HepG2 (cell line): ENCODE measurements around the gene ANKHD1. TPM values are rescaled to one million over a fixed set of nuclear protein-coding genes. Genes with fewer than 3 reads are reported as not detected.

Source experiments
- ATAC-seq: fragments of 200-7000 bp; cut with Tn5 transposase; 3 replicates; pipeline ENCODE4 v1.9.1; 2020; ENCODE audit warnings: mild to moderate bottlenecking, moderate library complexity
- BruUV-seq: library from RNA; stranded (reverse); fragments of 400-500 nt; replicated peaks from 2 replicates; lab custom pipeline; 2021; lab: Mats Ljungman, UMichigan
- CTCF ChIA-PET: fragments of 300-600 bp; formaldehyde crosslinking; extraction: SDS; loops from one replicate; lab custom pipeline; 2021; ENCODE audit warnings: low total read pairs, inconsistent platforms, low intra/inter-chr PET ratio; lab: Yijun Ruan, JAX
- POLR2A ChIA-PET: fragments of 350-600 bp; sonication (Branson Sonifier 250); formaldehyde crosslinking; loops from one replicate; lab custom pipeline; 2020; ENCODE audit warnings: antibody characterized with exemption, inconsistent platforms; lab: Yijun Ruan, JAX
- DNase-seq: peaks from one replicate; pipeline ENCODE4 v3.0.0-alpha.2; 2015; ENCODE audit warnings: low spot score
- FAIRE-seq: peaks from 3 replicates; lab custom pipeline; 2011; peaks lifted over from hg19 to GRCh38; lab: Jason Lieb, UNC
- H2AFZ ChIP-seq: one replicate; pipeline ENCODE4 v1.6.1; 2011; ENCODE audit warnings: low read length, inconsistent platforms
- H3K27ac ChIP-seq: fragments of 300-600 bp; 3 replicates; pipeline ENCODE4 v1.8.0; 2011; ENCODE audit warnings: mixed run types, mild to moderate bottlenecking, mixed read lengths, low read length, inconsistent platforms; ENCODE audit not compliant: insufficient read depth; ENCODE audit errors: extremely low read length
- H3K27me3 ChIP-seq, 2 experiments: fragments of 200-600 bp in 1 of 2; 2 replicates in 1 of 2; 3 replicates in 1 of 2; pipeline versions ENCODE4 v1.6.0 to v1.8.0; 2011; ENCODE audit warnings: low read length in 2 of 2, mild to moderate bottlenecking in 2 of 2, moderate library complexity in 2 of 2, inconsistent platforms in 1 of 2; ENCODE audit not compliant: insufficient read depth in 2 of 2, control insufficient read depth in 1 of 2
- H3K36me3 ChIP-seq, 2 experiments: fragments of 200-600 bp in 1 of 2; replicated peaks in 1 of 2; 2 replicates in 1 of 2; 3 replicates in 1 of 2; pipeline versions ENCODE4 v1.5.1 to v1.8.0; 2011; ENCODE audit warnings: low read length in 2 of 2, inconsistent platforms in 1 of 2; ENCODE audit not compliant: insufficient read depth in 2 of 2, control insufficient read depth in 1 of 2
- H3K4me1 ChIP-seq: 2 replicates; pipeline ENCODE4 v1.5.1; 2012; ENCODE audit warnings: low read length, inconsistent platforms; ENCODE audit not compliant: insufficient read depth
- H3K4me2 ChIP-seq: 2 replicates; pipeline ENCODE4 v1.6.0; 2011; ENCODE audit warnings: low read depth, low read length, inconsistent platforms
- H3K4me3 ChIP-seq, 3 experiments: fragments of 200-600 bp in 1 of 3; sonication (generic), shearing (Covaris generic) in 1 of 3; replicated peaks in 1 of 3; 2 replicates each; pipeline ENCODE4 v1.5.1; 2011 to 2016; ENCODE audit warnings: low read length in 3 of 3, inconsistent platforms in 2 of 3, low read depth in 2 of 3, mild to moderate bottlenecking in 2 of 3, control low read depth in 1 of 3, mixed read lengths in 1 of 3; ENCODE audit not compliant: insufficient read depth in 1 of 3
- H3K79me2 ChIP-seq: one replicate; pipeline ENCODE4 v1.6.1; 2011; ENCODE audit warnings: low read length, inconsistent platforms; ENCODE audit not compliant: insufficient read depth
- H3K9ac ChIP-seq: 2 replicates; pipeline ENCODE4 v1.6.0; 2011; ENCODE audit warnings: mild to moderate bottlenecking, low read depth, low read length, inconsistent platforms; ENCODE audit not compliant: insufficient read depth
- H3K9me3 ChIP-seq: 2 replicates; pipeline ENCODE4 v1.5.1; 2012; ENCODE audit warnings: mild to moderate bottlenecking, low read length
- H4K20me1 ChIP-seq: 2 replicates; pipeline ENCODE4 v1.6.0; 2011; ENCODE audit warnings: inconsistent platforms, mild to moderate bottlenecking, low read length, moderate library complexity; ENCODE audit not compliant: insufficient read depth
- DDIT3 ChIP-seq: sonication (generic); formaldehyde crosslinking; IDR thresholded peaks from 2 replicates; pipeline ENCODE4 v1.4.0; 2020; ENCODE audit warnings: mild to moderate bottlenecking, missing genetic modification reagents
- ERF ChIP-seq: IDR thresholded peaks from 2 replicates; pipeline ENCODE4 v1.6.1; 2018; ENCODE audit warnings: missing biosample characterization, missing genetic modification reagents
- ISL2 ChIP-seq: sonication (generic); formaldehyde crosslinking; IDR thresholded peaks from 2 replicates; pipeline ENCODE4 v1.5.0; 2020; ENCODE audit warnings: missing genetic modification reagents
- TARDBP ChIP-seq: sonication (generic); formaldehyde crosslinking; IDR thresholded peaks from 2 replicates; pipeline ENCODE4 v1.8.0; 2022; ENCODE audit warnings: mild to moderate bottlenecking, missing genetic modification reagents
- ZHX2 ChIP-seq, 2 experiments: sonication (generic) in 1 of 2; formaldehyde crosslinking in 1 of 2; IDR thresholded peaks; 2 replicates each; pipeline versions ENCODE4 v1.6.1 to v1.9.0; 2014 to 2022; ENCODE audit warnings: antibody characterized with exemption in 1 of 2, borderline replicate concordance in 1 of 2, inconsistent platforms in 1 of 2, low read depth in 1 of 2, missing genetic modification reagents in 1 of 2
- ZNF3 ChIP-seq: IDR thresholded peaks from 2 replicates; pipeline ENCODE4 v1.7.0; 2017; ENCODE audit warnings: inconsistent platforms
- ZNF34 ChIP-seq: sonication (generic); formaldehyde crosslinking; IDR thresholded peaks from 2 replicates; pipeline ENCODE4 v1.4.0; 2020; ENCODE audit warnings: mild to moderate bottlenecking, missing genetic modification reagents, borderline replicate concordance
- ZNF543 ChIP-seq: sonication (generic); formaldehyde crosslinking; IDR thresholded peaks from 2 replicates; pipeline ENCODE4 v1.4.0; 2020; ENCODE audit warnings: mild to moderate bottlenecking, missing genetic modification reagents
- ZNF564 ChIP-seq: sonication (generic); formaldehyde crosslinking; IDR thresholded peaks from 2 replicates; pipeline ENCODE4 v1.8.1; 2023; ENCODE audit warnings: mild to moderate bottlenecking, missing genetic modification reagents
- ZNF614 ChIP-seq: IDR thresholded peaks from 2 replicates; pipeline ENCODE4 v1.6.1; 2018; ENCODE audit warnings: missing biosample characterization, missing genetic modification reagents, inconsistent platforms, borderline replicate concordance
- ZNF724P ChIP-seq: sonication (generic); formaldehyde crosslinking; IDR thresholded peaks from 2 replicates; pipeline ENCODE4 v1.8.0; 2022; ENCODE audit warnings: missing genetic modification reagents, borderline replicate concordance
- ZSCAN21 ChIP-seq: sonication (generic); formaldehyde crosslinking; IDR thresholded peaks from 2 replicates; pipeline ENCODE4 v1.8.0; 2022; ENCODE audit warnings: mild to moderate bottlenecking, missing genetic modification reagents, moderate library complexity, borderline replicate concordance
- WGBS: methylation state at CpG from one replicate; pipeline ENCODE4 v1.1.6; 2017; ENCODE audit warnings: low lambda C conversion rate; 5-methylcytosine and 5-hydroxymethylcytosine counted together
- in situ Hi-C: cut with HindIII; loops from 2 replicates; pipeline ENCODE4 v1.10.0; 2017; ENCODE audit warnings: low pct_unique_long_range_greater_than_20kb; ENCODE audit not compliant: extremely low pct_ligation_motif_present
- intact Hi-C: fragments of 100-400 bp; cut with micrococcal nuclease; formaldehyde crosslinking; loops from one replicate; pipeline ENCODE4 v1.10.0; 2022; ENCODE audit not compliant: unreplicated experiment
- polyA plus RNA-seq, 8 experiments: library from polyadenylated mRNA; depleted of rRNA in 3 of 8; stranded (reverse) in 7 of 8; unstranded in 1 of 8; fragments of >200 nt; fragmentation: Illumina TruSeq in 4 of 8; extraction: Trizol in 4 of 8; gene quantifications; 2 replicates each; pipeline versions ENCODE4 v1.2.1 to v1.2.3, GENCODE V29; 2011 to 2016; ENCODE audit warnings: low read depth in 4 of 8, missing spikeins in 1 of 8, mixed read lengths in 1 of 8; ENCODE audit not compliant: insufficient read depth in 1 of 8
- total RNA-seq, 5 experiments: library from RNA; depleted of rRNA; stranded (reverse); fragments of >200 nt; fragmentation: Illumina TruSeq; extraction: Trizol; gene quantifications; 2 replicates each; pipeline ENCODE4 v1.2.3, GENCODE V29; 2016; ENCODE audit warnings: low read depth in 1 of 5
- TF ChIP-seq, protein P1 (sequence below): IDR thresholded peaks from 2 replicates; pipeline ENCODE4 v1.6.1; 2012; ENCODE audit warnings: low read depth, low read length, improper control_type of control experiment

Gene ANKHD1
- total and polyA plus RNA-seq, 2 of the 13 experiments (the other 11 are each of a cell fraction or from before 2014, with no cell fraction given): 69.9 to 82.0 TPM

DNA sequence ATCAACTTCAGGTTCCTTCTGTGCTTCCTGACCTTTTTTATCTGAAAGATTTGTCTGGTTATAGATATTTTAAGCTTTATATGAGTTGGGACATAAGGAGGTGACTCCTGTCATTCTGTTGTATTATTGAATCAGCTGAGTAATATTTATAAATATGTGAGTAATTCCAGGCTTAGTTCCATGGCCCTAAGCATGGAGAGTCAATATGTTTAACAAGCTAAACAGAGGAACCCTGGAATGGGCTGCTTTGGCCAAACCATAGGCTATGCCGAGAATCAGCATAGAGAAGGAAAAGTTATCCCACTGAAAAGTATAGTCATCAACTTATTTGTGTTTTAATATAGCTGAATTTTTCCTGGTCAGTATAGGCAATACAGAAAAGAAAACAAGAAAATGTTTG lies 138.6 kb downstream of the ANKHD1 start:
- in situ Hi-C loops: no loop called here
- no peaks in the 10 kb centered on the region for H3K9me3 ChIP-seq
- H3K79me2 ChIP-seq: no peaks in the 10 kb centered on the region
- no peak overlapping the region for H3K4me3 ChIP-seq
- ChIA-PET POLR2A (no interaction called here), CTCF (no interaction called here)
- no peaks in the 10 kb centered on the region for H4K20me1 ChIP-seq
- TF ChIP-seq ISL2 (no peak), ERF (CRISPR knock-in tag) (no peak), ZNF614 (no peak), ZNF543 (CRISPR knock-in tag) (no peak), ZSCAN21 (CRISPR knock-in tag) (no peak), ZNF34 (CRISPR knock-in tag) (no peak), TARDBP (no peak), ZNF3 (CRISPR knock-in tag) (no peak), ZNF564 (CRISPR knock-in tag) (no peak), DDIT3 (CRISPR knock-in tag) (no peak), ZHX2 (IDR thresholded peaks at IDR 0.05; ENCODE audit: low read depth) (no peak), ZHX2 (CRISPR knock-in tag; IDR thresholded peaks at IDR 0.05; ENCODE audit: borderline replicate concordance) (no peak), ZNF724P (no peak)
- TF ChIP-seq, protein P1, sequence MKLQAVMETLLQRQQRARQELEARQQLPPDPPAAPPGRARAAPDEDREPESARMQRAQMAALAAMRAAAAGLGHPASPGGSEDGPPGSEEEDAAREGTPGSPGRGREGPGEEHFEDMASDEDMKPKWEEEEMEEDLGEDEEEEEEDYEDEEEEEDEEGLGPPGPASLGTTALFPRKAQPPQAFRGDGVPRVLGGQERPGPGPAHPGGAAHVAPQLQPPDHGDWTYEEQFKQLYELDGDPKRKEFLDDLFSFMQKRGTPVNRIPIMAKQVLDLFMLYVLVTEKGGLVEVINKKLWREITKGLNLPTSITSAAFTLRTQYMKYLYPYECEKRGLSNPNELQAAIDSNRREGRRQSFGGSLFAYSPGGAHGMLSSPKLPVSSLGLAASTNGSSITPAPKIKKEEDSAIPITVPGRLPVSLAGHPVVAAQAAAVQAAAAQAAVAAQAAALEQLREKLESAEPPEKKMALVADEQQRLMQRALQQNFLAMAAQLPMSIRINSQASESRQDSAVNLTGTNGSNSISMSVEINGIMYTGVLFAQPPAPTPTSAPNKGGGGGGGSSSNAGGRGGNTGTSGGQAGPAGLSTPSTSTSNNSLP: no peak
- no peaks in the 10 kb centered on the region; the same call in 1 of the 2 replicates for H3K4me1 ChIP-seq
- H3K27ac ChIP-seq: no peak overlapping the region
- no peaks in the 10 kb centered on the region for H3K27me3 ChIP-seq
- WGBS: 100% methylated on average over 1 of the region's 1 CpG
- no peak for DNase-seq
- H3K36me3 ChIP-seq: peaks cover 6 to 66% of the 10 kb centered on the region in 2 experiments
- BruUV-seq: no TSS peak
- FAIRE-seq: no peak
- intact Hi-C loops: no loop called here
- H3K9ac ChIP-seq: no peak overlapping the region
- no peak for ATAC-seq
- no peak overlapping the region for H3K4me2 ChIP-seq
- H2AFZ ChIP-seq: no peak overlapping the region
